ENCODE data around the gene ENPP6.

The ENPP6 gene

DNA sequence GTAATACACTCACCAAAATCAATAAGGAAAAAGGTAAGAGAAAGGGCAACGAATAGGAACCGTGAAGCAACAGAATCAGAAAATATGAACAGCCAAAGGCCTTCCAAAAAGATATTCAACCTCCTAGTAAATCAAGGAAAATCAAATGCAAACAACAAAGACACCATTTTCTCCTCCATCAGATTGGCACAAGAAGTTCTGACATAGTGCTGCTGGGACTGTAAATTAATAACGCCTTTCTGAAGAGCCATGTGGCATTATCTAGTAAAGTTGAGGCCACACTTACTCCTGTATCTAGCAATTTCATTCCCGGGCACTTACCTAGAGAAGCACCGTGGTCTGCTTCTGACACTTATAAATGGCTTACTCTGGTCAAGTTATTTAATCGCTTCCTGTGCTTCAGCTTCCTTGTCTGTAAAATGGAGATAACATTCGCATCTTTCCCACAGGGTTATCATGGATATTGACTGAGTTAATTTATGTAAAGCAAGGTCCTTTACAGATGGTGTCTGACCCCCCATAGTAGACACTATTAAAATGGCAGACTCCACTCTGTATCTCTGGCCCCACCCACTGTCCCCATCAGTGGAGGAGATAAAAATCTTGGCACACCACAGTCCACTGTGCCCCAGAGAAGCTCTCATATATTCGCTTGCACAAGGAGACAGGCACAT, 20.5 kb upstream of the ENPP6 start:
- no peak for DNase-seq (ENCODE audit: low read depth)
- TF ChIP-seq, protein P1, sequence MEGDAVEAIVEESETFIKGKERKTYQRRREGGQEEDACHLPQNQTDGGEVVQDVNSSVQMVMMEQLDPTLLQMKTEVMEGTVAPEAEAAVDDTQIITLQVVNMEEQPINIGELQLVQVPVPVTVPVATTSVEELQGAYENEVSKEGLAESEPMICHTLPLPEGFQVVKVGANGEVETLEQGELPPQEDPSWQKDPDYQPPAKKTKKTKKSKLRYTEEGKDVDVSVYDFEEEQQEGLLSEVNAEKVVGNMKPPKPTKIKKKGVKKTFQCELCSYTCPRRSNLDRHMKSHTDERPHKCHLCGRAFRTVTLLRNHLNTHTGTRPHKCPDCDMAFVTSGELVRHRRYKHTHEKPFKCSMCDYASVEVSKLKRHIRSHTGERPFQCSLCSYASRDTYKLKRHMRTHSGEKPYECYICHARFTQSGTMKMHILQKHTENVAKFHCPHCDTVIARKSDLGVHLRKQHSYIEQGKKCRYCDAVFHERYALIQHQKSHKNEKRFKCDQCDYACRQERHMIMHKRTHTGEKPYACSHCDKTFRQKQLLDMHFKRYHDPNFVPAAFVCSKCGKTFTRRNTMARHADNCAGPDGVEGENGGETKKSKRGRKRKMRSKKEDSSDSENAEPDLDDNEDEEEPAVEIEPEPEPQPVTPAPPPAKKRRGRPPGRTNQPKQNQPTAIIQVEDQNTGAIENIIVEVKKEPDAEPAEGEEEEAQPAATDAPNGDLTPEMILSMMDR (conservative IDR thresholded peaks at IDR 0.05; ENCODE audit: low read depth, low read length): no peak
- no peak overlapping the region for H3K4me3 ChIP-seq (ENCODE audit: low read depth, low read length)

DNA sequence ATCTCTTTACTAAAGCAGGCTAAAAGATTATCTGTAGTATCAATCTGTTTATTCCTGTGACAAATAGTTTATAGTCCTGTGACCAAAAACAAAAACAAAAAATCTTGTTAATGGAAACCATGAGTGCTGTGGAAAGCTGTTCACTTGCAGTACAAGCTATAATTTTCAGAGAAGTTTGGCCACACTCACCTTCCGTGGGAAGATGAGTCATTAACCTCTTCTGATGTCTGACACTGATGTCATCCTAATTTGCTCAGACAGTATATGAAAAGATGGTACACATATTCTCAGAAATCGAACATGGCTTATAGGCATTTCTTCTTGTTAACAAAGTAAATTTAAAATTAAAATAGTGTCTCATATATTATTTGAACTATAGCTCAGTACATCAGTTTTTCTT, 19.9 kb upstream of the ENPP6 start:
- DNase-seq (ENCODE audit: low read depth): peak; percentile 11
- H3K4me3 ChIP-seq (ENCODE audit: low read depth, low read length): no peak overlapping the region

DNA sequence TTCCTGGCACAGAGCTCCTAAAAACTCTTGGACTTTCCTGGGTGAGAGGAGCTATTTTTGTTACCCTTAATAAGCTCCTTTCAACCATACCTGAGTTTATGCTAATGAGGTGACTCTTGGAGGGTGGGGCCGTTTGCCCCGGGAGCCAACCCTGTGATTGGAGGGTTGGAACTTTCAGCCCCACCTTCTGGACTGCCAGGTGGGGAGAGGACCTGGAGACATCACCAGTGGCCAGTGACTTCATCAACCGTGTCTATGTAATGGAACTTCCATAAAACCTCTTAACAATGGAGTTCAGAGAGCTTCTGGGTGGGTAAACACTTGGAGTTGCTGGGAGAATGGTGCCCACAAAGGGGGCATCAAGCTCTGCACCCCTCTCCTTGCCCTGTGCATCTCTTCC, 17.9 kb upstream of the ENPP6 start:
- no peak for DNase-seq (ENCODE audit: low read depth)
- TF ChIP-seq, protein P1 (conservative IDR thresholded peaks at IDR 0.05; ENCODE audit: low read depth, low read length): no peak
- no peak overlapping the region for H3K4me3 ChIP-seq (ENCODE audit: low read depth, low read length)

More for the DNA sequence above, 19.9 kb upstream of the ENPP6 start:
- TF ChIP-seq, protein P1 (conservative IDR thresholded peaks at IDR 0.05; ENCODE audit: low read depth, low read length): no peak

DNA sequence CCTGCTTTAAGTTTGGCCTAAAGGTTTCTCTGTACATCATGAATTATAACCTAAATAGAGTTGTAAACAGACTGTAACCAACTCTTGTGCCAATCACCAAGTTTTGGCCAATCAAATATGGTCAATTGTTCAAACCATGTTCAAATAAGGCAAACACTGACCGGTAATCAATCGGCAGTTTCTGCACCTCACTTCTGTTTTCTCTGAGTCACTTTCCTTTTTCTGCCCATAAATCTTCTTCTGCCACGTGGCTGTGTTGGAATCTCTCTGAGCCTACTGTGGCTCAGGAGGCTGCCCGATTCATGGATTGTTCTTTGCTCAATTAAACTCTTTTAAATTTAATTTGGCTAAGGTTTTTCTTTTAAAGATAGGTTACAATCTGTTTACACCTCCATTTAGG, 16.5 kb upstream of the ENPP6 start:
- DNase-seq (ENCODE audit: low read depth): no peak
- H3K4me3 ChIP-seq (ENCODE audit: low read depth, low read length): no peak overlapping the region
- TF ChIP-seq, protein P1 (conservative IDR thresholded peaks at IDR 0.05; ENCODE audit: low read depth, low read length): no peak

DNA sequence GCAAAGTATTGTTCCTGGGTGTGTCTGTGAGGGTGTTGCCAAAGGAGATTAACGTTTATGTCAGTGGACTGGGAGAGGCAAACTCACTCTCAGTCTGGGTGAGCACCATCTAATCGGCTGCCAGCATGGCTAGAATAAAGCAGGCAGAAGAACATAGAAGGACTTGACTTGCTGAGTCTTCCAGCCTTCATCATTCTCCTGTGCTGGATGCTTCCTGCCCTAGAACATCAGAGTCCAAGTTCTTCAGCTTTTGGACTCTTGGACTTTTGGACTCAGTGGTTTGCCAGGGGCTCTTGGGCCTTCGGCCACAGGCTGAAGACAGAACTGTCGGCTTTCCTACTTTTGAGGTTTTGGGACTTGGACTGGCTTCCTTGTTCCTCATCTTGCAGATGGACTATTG, 15.3 kb upstream of the ENPP6 start:
- H3K4me3 ChIP-seq (ENCODE audit: low read depth, low read length): no peak overlapping the region
- TF ChIP-seq, protein P1 (conservative IDR thresholded peaks at IDR 0.05; ENCODE audit: low read depth, low read length): no peak
- no peak for DNase-seq (ENCODE audit: low read depth)

DNA sequence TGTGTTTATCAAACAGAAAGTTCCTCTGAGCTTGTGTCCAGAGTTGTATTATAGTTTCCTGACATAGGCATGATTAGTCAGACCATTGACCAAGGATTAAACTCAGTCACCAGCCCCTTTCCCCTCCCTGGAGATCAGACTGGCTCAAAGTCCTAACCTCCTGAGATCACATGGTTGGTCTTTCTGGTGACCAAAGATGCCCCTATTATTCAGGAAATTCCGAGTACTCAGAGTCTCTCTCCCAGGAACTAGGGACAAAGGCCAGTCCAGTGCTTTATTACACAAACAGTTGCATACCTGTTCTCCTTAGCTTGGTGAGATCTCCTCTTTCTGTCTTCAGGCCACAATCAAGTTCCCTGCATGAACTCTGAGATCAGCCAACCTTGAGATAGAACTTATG, 14.5 kb upstream of the ENPP6 start:
- DNase-seq (ENCODE audit: low read depth): no peak
- H3K4me3 ChIP-seq (ENCODE audit: low read depth, low read length): no peak overlapping the region
- TF ChIP-seq, protein P1 (conservative IDR thresholded peaks at IDR 0.05; ENCODE audit: low read depth, low read length): no peak

DNA sequence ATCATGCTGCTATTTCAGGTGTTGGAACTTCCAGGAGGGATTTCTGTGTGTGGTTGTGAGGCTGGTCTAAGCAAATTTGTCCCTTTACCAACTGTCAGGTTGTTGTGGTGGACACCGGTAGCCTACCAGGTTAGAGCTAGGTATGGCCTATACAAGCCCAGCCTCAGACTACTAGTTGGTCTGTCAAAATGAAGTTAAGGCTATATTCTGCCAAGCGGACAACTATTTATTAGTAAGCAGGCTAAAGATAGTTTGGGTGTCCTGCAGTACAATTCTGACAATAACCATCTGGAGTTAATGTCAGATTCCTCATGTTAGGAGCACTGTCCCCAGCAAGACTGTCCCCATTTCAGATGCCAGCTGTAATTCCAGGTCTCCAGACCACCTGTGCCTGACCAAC, 13.9 kb upstream of the ENPP6 start:
- H3K4me3 ChIP-seq (ENCODE audit: low read depth, low read length): no peak overlapping the region
- no peak for DNase-seq (ENCODE audit: low read depth)
- TF ChIP-seq, protein P1 (conservative IDR thresholded peaks at IDR 0.05; ENCODE audit: low read depth, low read length): no peak

Data from choroid plexus epithelial cell (primary cell).